SK-N-SH (cell line): ENCODE results near the gene LSM14A. TPM values are rescaled to one million over a fixed set of nuclear protein-coding genes. Genes with fewer than 3 reads are reported as not detected.

Experiments used
- CTCF ChIA-PET: fragments of 300-600, 350-600 bp; formaldehyde crosslinking; extraction: SDS; loops from one replicate; lab custom pipeline; 2021; lab: Yijun Ruan, JAX
- POLR2A ChIA-PET: fragments of 350-600 bp; sonication (Branson Sonifier 250); formaldehyde crosslinking; extraction: SDS; loops from one replicate; lab custom pipeline; 2020; ENCODE audit warnings: antibody characterized with exemption, inconsistent platforms; lab: Yijun Ruan, JAX
- DNase-seq: peaks from one replicate; pipeline ENCODE4 v3.0.0; 2012
- H2AFZ ChIP-seq: fragments of 200-600 bp; sonication (generic); 2 replicates; pipeline ENCODE4 v1.8.1; 2016; ENCODE audit warnings: antibody characterized with exemption, mild to moderate bottlenecking, low read depth
- H3F3A ChIP-seq: fragments of 200-600 bp; sonication (generic); replicated peaks from 2 replicates; pipeline ENCODE3; 2016; ENCODE audit warnings: antibody characterized with exemption, mild to moderate bottlenecking; ENCODE audit not compliant: insufficient read depth
- H3K27ac ChIP-seq, 2 experiments: fragments of 200-500 bp in 1 of 2; fragments of 200-600 bp in 1 of 2; sonication (Bioruptor generic) in 1 of 2; sonication (generic), shearing (Covaris generic) in 1 of 2; 2 replicates each; pipeline versions ENCODE4 v1.5.1 to v1.6.1; 2014 to 2016; ENCODE audit warnings: low read depth in 2 of 2, inconsistent platforms in 1 of 2, low read length in 1 of 2, mild to moderate bottlenecking in 1 of 2, mixed read lengths in 1 of 2
- H3K27me3 ChIP-seq: fragments of 200-600 bp; sonication (generic), shearing (Covaris generic); 2 replicates; pipeline ENCODE4 v1.6.1; 2016; ENCODE audit warnings: mixed run types; ENCODE audit not compliant: insufficient read depth
- H3K36me3 ChIP-seq, 2 experiments: fragments of 200-500 bp in 1 of 2; fragments of 200-600 bp in 1 of 2; sonication (Bioruptor generic) in 1 of 2; sonication (generic) in 1 of 2; replicated peaks in 1 of 2; 2 replicates each; pipeline versions ENCODE3 to v1.5.1; 2014 to 2016; ENCODE audit warnings: low read length in 1 of 2, mild to moderate bottlenecking in 1 of 2; ENCODE audit not compliant: insufficient read depth in 2 of 2, control insufficient read depth in 1 of 2
- H3K4me1 ChIP-seq, 2 experiments: fragments of 200-500 bp in 1 of 2; fragments of 200-600 bp in 1 of 2; sonication (Bioruptor generic) in 1 of 2; sonication (generic), shearing (Covaris generic) in 1 of 2; 2 replicates each; pipeline versions ENCODE4 v1.5.1 to v1.6.1; 2014 to 2016; ENCODE audit warnings: low read depth in 1 of 2, low read length in 1 of 2, mixed run types in 1 of 2; ENCODE audit not compliant: insufficient read depth in 2 of 2, control insufficient read depth in 1 of 2
- H3K4me2 ChIP-seq: fragments of 200-600 bp; sonication (generic), shearing (Covaris generic); 2 replicates; pipeline ENCODE4 v1.6.1; 2017; ENCODE audit warnings: mixed run types
- H3K4me3 ChIP-seq, 2 experiments: fragments of 200-500 bp in 1 of 2; fragments of 200-600 bp in 1 of 2; sonication (Bioruptor generic) in 1 of 2; sonication (generic), shearing (Covaris generic) in 1 of 2; 2 replicates each; pipeline versions ENCODE4 v1.5.1 to v1.8.1; 2014 to 2016; ENCODE audit warnings: low read depth in 2 of 2, inconsistent platforms in 1 of 2, low read length in 1 of 2, mild to moderate bottlenecking in 1 of 2, mixed read lengths in 1 of 2, moderate library complexity in 1 of 2
- H3K79me2 ChIP-seq: fragments of 200-600 bp; sonication (generic); 2 replicates; pipeline ENCODE4 v1.8.1; 2017; ENCODE audit warnings: mild to moderate bottlenecking; ENCODE audit not compliant: insufficient read depth
- H3K9ac ChIP-seq: fragments of 200-600 bp; sonication (generic); 2 replicates; pipeline ENCODE4 v1.6.1; 2017; ENCODE audit warnings: mixed run types
- H3K9me2 ChIP-seq: fragments of 200-600 bp; sonication (generic); 2 replicates; pipeline ENCODE4 v1.6.1; 2017; ENCODE audit warnings: mixed run types
- H3K9me3 ChIP-seq: fragments of 200-600 bp; sonication (generic); 2 replicates; pipeline ENCODE4 v1.6.1; 2017; ENCODE audit warnings: mixed run types, mild to moderate bottlenecking, moderate library complexity
- H4K20me1 ChIP-seq: fragments of 200-600 bp; sonication (generic); 2 replicates; pipeline ENCODE4 v1.6.1; 2017; ENCODE audit warnings: mild to moderate bottlenecking, mixed run types; ENCODE audit not compliant: insufficient read depth
- CHD2 ChIP-seq: fragments of 150-350 bp; IDR thresholded peaks from 2 replicates; pipeline ENCODE4 v1.6.1; 2018; ENCODE audit warnings: low read length; ENCODE audit not compliant: partially characterized antibody
- EZH2phosphoT487 ChIP-seq: fragments of 200-600 bp; sonication (generic); IDR thresholded peaks from 2 replicates; pipeline ENCODE4 v1.6.1; 2017; ENCODE audit warnings: low read depth, mixed run types, mild to moderate bottlenecking, antibody characterized with exemption, moderate library complexity, borderline replicate concordance
- FOSL2 ChIP-seq: IDR thresholded peaks from 2 replicates; pipeline ENCODE4 v1.4.0; 2012; ENCODE audit warnings: low read depth, mild to moderate bottlenecking, moderate library complexity, borderline replicate concordance
- FOXJ3 ChIP-seq: sonication (generic); formaldehyde crosslinking; IDR thresholded peaks from 2 replicates; pipeline ENCODE4 v1.5.1; 2020; ENCODE audit warnings: mild to moderate bottlenecking, missing genetic modification reagents
- FOXM1 ChIP-seq: IDR thresholded peaks from 2 replicates; pipeline ENCODE4 v1.4.0; 2012; ENCODE audit warnings: low read depth, mild to moderate bottlenecking
- GABPA ChIP-seq: IDR thresholded peaks from 2 replicates; pipeline ENCODE4 v1.4.0; 2012; ENCODE audit warnings: low read depth, mild to moderate bottlenecking
- GATA2 ChIP-seq: sonication (generic); formaldehyde crosslinking; IDR thresholded peaks from 2 replicates; pipeline ENCODE4 v1.5.0; 2020; ENCODE audit warnings: mild to moderate bottlenecking, missing genetic modification reagents
- NFIC ChIP-seq: IDR thresholded peaks from 2 replicates; pipeline ENCODE4 v1.4.0; 2012; ENCODE audit warnings: borderline replicate concordance
- PBX3 ChIP-seq: IDR thresholded peaks from 2 replicates; pipeline ENCODE4; 2012
- RAD21 ChIP-seq: IDR thresholded peaks from 2 replicates; pipeline ENCODE4 v1.6.1; 2012; ENCODE audit warnings: mild to moderate bottlenecking, low read length
- REST ChIP-seq: IDR thresholded peaks from 2 replicates; pipeline ENCODE4 v1.6.1; 2012; ENCODE audit warnings: mild to moderate bottlenecking, low read depth, low read length, moderate library complexity
- RFX5 ChIP-seq: IDR thresholded peaks from 2 replicates; pipeline ENCODE4 v1.6.1; 2012; ENCODE audit warnings: mild to moderate bottlenecking, improper control_type of control experiment, low read length
- TCF12 ChIP-seq: IDR thresholded peaks from 2 replicates; pipeline ENCODE4 v1.4.0; 2012
- TEAD4 ChIP-seq: IDR thresholded peaks from 2 replicates; pipeline ENCODE4 v1.4.0; 2012; ENCODE audit warnings: mild to moderate bottlenecking, borderline replicate concordance; ENCODE audit not compliant: insufficient read depth
- USF2 ChIP-seq: fragments of 150-350 bp; IDR thresholded peaks from 2 replicates; pipeline ENCODE4 v1.6.1; 2017; ENCODE audit warnings: antibody characterized with exemption, low read length, low read depth, borderline replicate concordance
- YY1 ChIP-seq: IDR thresholded peaks from 2 replicates; pipeline ENCODE4 v1.4.0; 2012; ENCODE audit warnings: low read depth, mild to moderate bottlenecking
- ZBTB33 ChIP-seq: IDR thresholded peaks from 2 replicates; pipeline ENCODE4 v1.4.0; 2012; ENCODE audit warnings: low read depth, borderline replicate concordance
- WGBS: methylation state at CpG from one replicate; pipeline ENCODE4 v1.1.6; 2017; ENCODE audit warnings: low lambda C conversion rate; 5-methylcytosine and 5-hydroxymethylcytosine counted together
- polyA plus RNA-seq, 3 experiments: library from polyadenylated mRNA; depleted of rRNA; stranded (reverse); fragments of >200 nt; gene quantifications; 2 replicates each; pipeline ENCODE4 v1.2.3, GENCODE V29; 2012
- TF ChIP-seq, protein P1 (sequence below): IDR thresholded peaks from 2 replicates; pipeline ENCODE4 v1.4.0; 2012; ENCODE audit warnings: low read depth
- TF ChIP-seq, protein P2 (sequence below): fragments of 150-350 bp; IDR thresholded peaks from 2 replicates; pipeline ENCODE4 v1.6.1; 2016; ENCODE audit warnings: mild to moderate bottlenecking, low read depth, low read length

The LSM14A gene
- polyA plus RNA-seq, 1 of the 3 experiments (the other 2 are of a cell fraction): 87.7 TPM

DNA sequence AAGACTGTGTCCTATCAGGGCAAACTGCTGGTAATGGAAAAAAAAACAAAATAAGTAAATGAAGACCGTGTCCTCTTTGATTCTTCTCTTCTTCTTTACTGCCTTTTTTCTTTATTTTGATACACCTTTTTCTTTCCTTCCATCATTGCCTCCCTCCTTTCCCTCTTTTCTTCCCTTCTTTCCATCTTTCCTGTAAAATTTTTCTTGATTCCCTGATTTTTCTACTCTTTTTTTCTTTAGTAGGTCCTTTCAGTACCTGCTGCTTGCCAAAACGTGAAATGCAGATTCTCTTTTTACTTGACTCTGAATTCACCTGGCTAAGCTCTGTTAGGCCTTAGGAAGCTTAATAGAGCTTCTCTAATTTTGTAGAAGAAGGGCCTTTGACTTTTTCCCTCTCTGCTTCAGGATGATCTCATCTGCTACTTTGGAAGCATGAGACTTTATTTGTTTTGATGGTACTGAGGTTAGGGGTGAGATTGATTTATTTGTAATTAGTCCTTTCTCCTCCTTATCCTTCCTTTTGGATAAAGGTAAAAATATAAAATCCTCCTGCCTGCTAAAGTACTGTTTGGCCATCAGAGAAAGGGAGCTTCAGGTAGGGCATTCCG lies 19.2 kb downstream of the LSM14A start:
- H3K4me1 ChIP-seq: peaks cover 0 to 14% of the 10 kb centered on the region in 2 experiments; a peak in 2 of 4 replicates
- no peak overlapping the region for H3K4me3 ChIP-seq
- WGBS: 96% methylated on average over 3 of the region's 3 CpGs
- no peaks in the 10 kb centered on the region for H3K9me2 ChIP-seq
- no peak overlapping the region for H3K4me2 ChIP-seq
- peaks cover 96% of the 10 kb centered on the region for H3K79me2 ChIP-seq
- H2AFZ ChIP-seq: no peak overlapping the region
- no peak for DNase-seq
- CTCF ChIA-PET: interaction anchor here (0.6 kb wide), 2 partner anchors 46 to 73 kb away, joined by 3 read pairs; no protein-coding TSS in a partner anchor
- H3K9ac ChIP-seq: no peak overlapping the region
- peaks cover 79% of the 10 kb centered on the region for H4K20me1 ChIP-seq
- POLR2A ChIA-PET: no interaction called here
- peaks cover 20 to 21% of the 10 kb centered on the region in 2 experiments for H3K36me3 ChIP-seq
- TF ChIP-seq EZH2phosphoT487 (no peak), FOXJ3 (CRISPR knock-in tag) (no peak), GABPA (no peak), ZBTB33 (no peak), FOXM1 (no peak), FOSL2 (no peak), YY1 (no peak), PBX3 (no peak), TEAD4 (no peak), RFX5 (no peak), USF2 (no peak), GATA2 (no peak), REST (no peak), RAD21 (no peak), NFIC (no peak), TCF12 (no peak), CHD2 (no peak)
- TF ChIP-seq, protein P1, sequence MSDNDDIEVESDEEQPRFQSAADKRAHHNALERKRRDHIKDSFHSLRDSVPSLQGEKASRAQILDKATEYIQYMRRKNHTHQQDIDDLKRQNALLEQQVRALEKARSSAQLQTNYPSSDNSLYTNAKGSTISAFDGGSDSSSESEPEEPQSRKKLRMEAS: no peak
- TF ChIP-seq, protein P2, sequence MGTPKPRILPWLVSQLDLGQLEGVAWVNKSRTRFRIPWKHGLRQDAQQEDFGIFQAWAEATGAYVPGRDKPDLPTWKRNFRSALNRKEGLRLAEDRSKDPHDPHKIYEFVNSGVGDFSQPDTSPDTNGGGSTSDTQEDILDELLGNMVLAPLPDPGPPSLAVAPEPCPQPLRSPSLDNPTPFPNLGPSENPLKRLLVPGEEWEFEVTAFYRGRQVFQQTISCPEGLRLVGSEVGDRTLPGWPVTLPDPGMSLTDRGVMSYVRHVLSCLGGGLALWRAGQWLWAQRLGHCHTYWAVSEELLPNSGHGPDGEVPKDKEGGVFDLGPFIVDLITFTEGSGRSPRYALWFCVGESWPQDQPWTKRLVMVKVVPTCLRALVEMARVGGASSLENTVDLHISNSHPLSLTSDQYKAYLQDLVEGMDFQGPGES: no peak
- TF ChIP-seq, all 33 proteins: peak for 0
- no peaks in the 10 kb centered on the region for H3K27me3 ChIP-seq
- no peaks in the 10 kb centered on the region for H3K9me3 ChIP-seq
- no peak overlapping the region for H3K27ac ChIP-seq
- H3F3A ChIP-seq: peaks cover 9% of the 10 kb centered on the region
